ENCODE data around the gene RAF1. TPM values are rescaled to one million over a fixed set of nuclear protein-coding genes. Genes with fewer than 3 reads are reported as not detected.

The RAF1 gene
- total and polyA plus RNA-seq, 2 of the 8 experiments (the other 6 are each of a cell fraction or from before 2014, with no cell fraction given) = 103 to 118 TPM

- TF ChIP-seq, protein P1, sequence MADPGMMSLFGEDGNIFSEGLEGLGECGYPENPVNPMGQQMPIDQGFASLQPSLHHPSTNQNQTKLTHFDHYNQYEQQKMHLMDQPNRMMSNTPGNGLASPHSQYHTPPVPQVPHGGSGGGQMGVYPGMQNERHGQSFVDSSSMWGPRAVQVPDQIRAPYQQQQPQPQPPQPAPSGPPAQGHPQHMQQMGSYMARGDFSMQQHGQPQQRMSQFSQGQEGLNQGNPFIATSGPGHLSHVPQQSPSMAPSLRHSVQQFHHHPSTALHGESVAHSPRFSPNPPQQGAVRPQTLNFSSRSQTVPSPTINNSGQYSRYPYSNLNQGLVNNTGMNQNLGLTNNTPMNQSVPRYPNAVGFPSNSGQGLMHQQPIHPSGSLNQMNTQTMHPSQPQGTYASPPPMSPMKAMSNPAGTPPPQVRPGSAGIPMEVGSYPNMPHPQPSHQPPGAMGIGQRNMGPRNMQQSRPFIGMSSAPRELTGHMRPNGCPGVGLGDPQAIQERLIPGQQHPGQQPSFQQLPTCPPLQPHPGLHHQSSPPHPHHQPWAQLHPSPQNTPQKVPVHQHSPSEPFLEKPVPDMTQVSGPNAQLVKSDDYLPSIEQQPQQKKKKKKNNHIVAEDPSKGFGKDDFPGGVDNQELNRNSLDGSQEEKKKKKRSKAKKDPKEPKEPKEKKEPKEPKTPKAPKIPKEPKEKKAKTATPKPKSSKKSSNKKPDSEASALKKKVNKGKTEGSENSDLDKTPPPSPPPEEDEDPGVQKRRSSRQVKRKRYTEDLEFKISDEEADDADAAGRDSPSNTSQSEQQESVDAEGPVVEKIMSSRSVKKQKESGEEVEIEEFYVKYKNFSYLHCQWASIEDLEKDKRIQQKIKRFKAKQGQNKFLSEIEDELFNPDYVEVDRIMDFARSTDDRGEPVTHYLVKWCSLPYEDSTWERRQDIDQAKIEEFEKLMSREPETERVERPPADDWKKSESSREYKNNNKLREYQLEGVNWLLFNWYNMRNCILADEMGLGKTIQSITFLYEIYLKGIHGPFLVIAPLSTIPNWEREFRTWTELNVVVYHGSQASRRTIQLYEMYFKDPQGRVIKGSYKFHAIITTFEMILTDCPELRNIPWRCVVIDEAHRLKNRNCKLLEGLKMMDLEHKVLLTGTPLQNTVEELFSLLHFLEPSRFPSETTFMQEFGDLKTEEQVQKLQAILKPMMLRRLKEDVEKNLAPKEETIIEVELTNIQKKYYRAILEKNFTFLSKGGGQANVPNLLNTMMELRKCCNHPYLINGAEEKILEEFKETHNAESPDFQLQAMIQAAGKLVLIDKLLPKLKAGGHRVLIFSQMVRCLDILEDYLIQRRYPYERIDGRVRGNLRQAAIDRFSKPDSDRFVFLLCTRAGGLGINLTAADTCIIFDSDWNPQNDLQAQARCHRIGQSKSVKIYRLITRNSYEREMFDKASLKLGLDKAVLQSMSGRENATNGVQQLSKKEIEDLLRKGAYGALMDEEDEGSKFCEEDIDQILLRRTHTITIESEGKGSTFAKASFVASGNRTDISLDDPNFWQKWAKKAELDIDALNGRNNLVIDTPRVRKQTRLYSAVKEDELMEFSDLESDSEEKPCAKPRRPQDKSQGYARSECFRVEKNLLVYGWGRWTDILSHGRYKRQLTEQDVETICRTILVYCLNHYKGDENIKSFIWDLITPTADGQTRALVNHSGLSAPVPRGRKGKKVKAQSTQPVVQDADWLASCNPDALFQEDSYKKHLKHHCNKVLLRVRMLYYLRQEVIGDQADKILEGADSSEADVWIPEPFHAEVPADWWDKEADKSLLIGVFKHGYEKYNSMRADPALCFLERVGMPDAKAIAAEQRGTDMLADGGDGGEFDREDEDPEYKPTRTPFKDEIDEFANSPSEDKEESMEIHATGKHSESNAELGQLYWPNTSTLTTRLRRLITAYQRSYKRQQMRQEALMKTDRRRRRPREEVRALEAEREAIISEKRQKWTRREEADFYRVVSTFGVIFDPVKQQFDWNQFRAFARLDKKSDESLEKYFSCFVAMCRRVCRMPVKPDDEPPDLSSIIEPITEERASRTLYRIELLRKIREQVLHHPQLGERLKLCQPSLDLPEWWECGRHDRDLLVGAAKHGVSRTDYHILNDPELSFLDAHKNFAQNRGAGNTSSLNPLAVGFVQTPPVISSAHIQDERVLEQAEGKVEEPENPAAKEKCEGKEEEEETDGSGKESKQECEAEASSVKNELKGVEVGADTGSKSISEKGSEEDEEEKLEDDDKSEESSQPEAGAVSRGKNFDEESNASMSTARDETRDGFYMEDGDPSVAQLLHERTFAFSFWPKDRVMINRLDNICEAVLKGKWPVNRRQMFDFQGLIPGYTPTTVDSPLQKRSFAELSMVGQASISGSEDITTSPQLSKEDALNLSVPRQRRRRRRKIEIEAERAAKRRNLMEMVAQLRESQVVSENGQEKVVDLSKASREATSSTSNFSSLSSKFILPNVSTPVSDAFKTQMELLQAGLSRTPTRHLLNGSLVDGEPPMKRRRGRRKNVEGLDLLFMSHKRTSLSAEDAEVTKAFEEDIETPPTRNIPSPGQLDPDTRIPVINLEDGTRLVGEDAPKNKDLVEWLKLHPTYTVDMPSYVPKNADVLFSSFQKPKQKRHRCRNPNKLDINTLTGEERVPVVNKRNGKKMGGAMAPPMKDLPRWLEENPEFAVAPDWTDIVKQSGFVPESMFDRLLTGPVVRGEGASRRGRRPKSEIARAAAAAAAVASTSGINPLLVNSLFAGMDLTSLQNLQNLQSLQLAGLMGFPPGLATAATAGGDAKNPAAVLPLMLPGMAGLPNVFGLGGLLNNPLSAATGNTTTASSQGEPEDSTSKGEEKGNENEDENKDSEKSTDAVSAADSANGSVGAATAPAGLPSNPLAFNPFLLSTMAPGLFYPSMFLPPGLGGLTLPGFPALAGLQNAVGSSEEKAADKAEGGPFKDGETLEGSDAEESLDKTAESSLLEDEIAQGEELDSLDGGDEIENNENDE (IDR thresholded peaks at IDR 0.05; ENCODE audit: insufficient replicate concordance, low read length) = no peak
- peak; percentile 81 for TF ChIP-seq SP1 (IDR thresholded peaks at IDR 0.05; ENCODE audit: low read depth, low read length)
- TF ChIP-seq CHD1 (IDR thresholded peaks at IDR 0.05; ENCODE audit: low read depth, low read length) = no peak
- no peak for TF ChIP-seq BCL11A (IDR thresholded peaks at IDR 0.05; ENCODE audit: low read depth in 2 of 2, low read length in 2 of 2)
- no peak for TF ChIP-seq USF2 (IDR thresholded peaks at IDR 0.05; ENCODE audit: low read length)
- 0 out of 2 replicates have a peak, but pooled peaks have one; percentile 2 for TF ChIP-seq TEAD4 (IDR thresholded peaks at IDR 0.05; ENCODE audit: low read depth, low read length)
- TF ChIP-seq PHF8 (conservative IDR thresholded peaks at IDR 0.05; ENCODE audit: low read depth, low read length) = peak; percentile 97
- TF ChIP-seq SAP30 (IDR thresholded peaks at IDR 0.05; ENCODE audit: insufficient read depth, insufficient replicate concordance, low read length) = no peak
Observed at GRCh38 chr3:12663936-12664908, at the start of gene RAF1 (continued).
